HEK293 (cell line): ENCODE results near the gene CCDC117.

ENCODE experiments used
- CTCF ChIA-PET: fragments of 350-600 bp; formaldehyde crosslinking; extraction: SDS; loops from one replicate; lab custom pipeline; 2021; ENCODE audit warnings: antibody characterized with exemption; lab: Yijun Ruan, JAX
- POLR2A ChIA-PET: fragments of 300-600 bp; formaldehyde crosslinking; extraction: SDS; loops from one replicate; lab custom pipeline; 2020; ENCODE audit warnings: antibody characterized with exemption, inconsistent platforms; lab: Yijun Ruan, JAX
- H3K27ac ChIP-seq: fragments of 200-500 bp; sonication (Bioruptor generic); 2 replicates; pipeline ENCODE4 v1.5.1; 2014; ENCODE audit warnings: low read depth, low read length, control low read depth, inconsistent platforms; ENCODE audit errors: extremely low read depth
- H3K36me3 ChIP-seq, 2 experiments: fragments of 200-500 bp in 1 of 2; sonication (Bioruptor generic) in 1 of 2; 1 replicate in 1 of 2; 2 replicates in 1 of 2; pipeline ENCODE4 v1.5.1; 2014 to 2017; ENCODE audit warnings: inconsistent platforms in 2 of 2, low read length in 2 of 2; ENCODE audit not compliant: control insufficient read depth in 2 of 2, insufficient read depth in 1 of 2
- H3K4me1 ChIP-seq: fragments of 200-500 bp; sonication (Bioruptor generic); 2 replicates; pipeline ENCODE4 v1.5.1; 2014; ENCODE audit warnings: mild to moderate bottlenecking, low read length, inconsistent platforms; ENCODE audit not compliant: control insufficient read depth, insufficient read depth
- H3K4me3 ChIP-seq: 2 replicates; pipeline ENCODE4 v1.5.1; 2011; ENCODE audit warnings: low read depth, mild to moderate bottlenecking, control low read depth, low read length, moderate library complexity
- H3K9me3 ChIP-seq: fragments of 200-500 bp; sonication (Bioruptor generic); 2 replicates; pipeline ENCODE4 v1.5.1; 2014; ENCODE audit warnings: low read depth, low read length, inconsistent platforms; ENCODE audit not compliant: control insufficient read depth, insufficient read depth
- KLF1 ChIP-seq: fragments of 450-650 bp; formaldehyde crosslinking; IDR thresholded peaks from 2 replicates; pipeline ENCODE4 v1.5.1; 2016; ENCODE audit warnings: missing biosample characterization, missing genetic modification characterization
- MZF1 ChIP-seq: fragments of 450-650 bp; formaldehyde crosslinking; IDR thresholded peaks from 2 replicates; pipeline ENCODE4 v1.5.1; 2017; ENCODE audit warnings: missing biosample characterization, missing genetic modification characterization, borderline replicate concordance
- SP2 ChIP-seq: fragments of 450-650 bp; formaldehyde crosslinking; IDR thresholded peaks from 2 replicates; pipeline ENCODE4 v1.5.1; 2016; ENCODE audit warnings: missing biosample characterization, missing genetic modification characterization
- TCF7L2 ChIP-seq: IDR thresholded peaks from 2 replicates; pipeline ENCODE4 v1.6.1; 2011; ENCODE audit warnings: low read depth, mild to moderate bottlenecking, inconsistent platforms, low read length, moderate library complexity, borderline replicate concordance
- TRIM28 ChIP-seq: IDR thresholded peaks from 2 replicates; pipeline ENCODE4 v1.6.1; 2011; ENCODE audit warnings: low read length, control low read depth, borderline replicate concordance
- ZNF16 ChIP-seq: fragments of 450-650 bp; formaldehyde crosslinking; IDR thresholded peaks from 2 replicates; pipeline ENCODE4 v1.5.1; 2016; ENCODE audit warnings: low read depth, missing biosample characterization, missing genetic modification characterization
- ZNF169 ChIP-seq: fragments of 450-650 bp; formaldehyde crosslinking; IDR thresholded peaks from 2 replicates; pipeline ENCODE4 v1.5.1; 2016; ENCODE audit warnings: missing biosample characterization, missing genetic modification characterization
- ZNF175 ChIP-seq: fragments of 450-650 bp; formaldehyde crosslinking; IDR thresholded peaks from 2 replicates; pipeline ENCODE4 v1.5.1; 2016; ENCODE audit warnings: missing biosample characterization, missing genetic modification characterization
- ZNF239 ChIP-seq: fragments of 450-650 bp; formaldehyde crosslinking; IDR thresholded peaks from 2 replicates; pipeline ENCODE4 v1.5.1; 2016; ENCODE audit warnings: missing biosample characterization, missing genetic modification characterization
- ZNF302 ChIP-seq: fragments of 450-650 bp; formaldehyde crosslinking; IDR thresholded peaks from 2 replicates; pipeline ENCODE4 v1.5.1; 2016; ENCODE audit warnings: missing biosample characterization, missing genetic modification characterization, low read depth
- ZNF341 ChIP-seq: fragments of 450-650 bp; formaldehyde crosslinking; IDR thresholded peaks from 2 replicates; pipeline ENCODE4; 2016; ENCODE audit warnings: low read depth, missing biosample characterization, missing genetic modification characterization
- ZNF529 ChIP-seq: fragments of 450-650 bp; formaldehyde crosslinking; IDR thresholded peaks from 2 replicates; pipeline ENCODE4 v1.5.1; 2017; ENCODE audit warnings: missing genetic modification characterization, missing biosample characterization; ENCODE audit not compliant: insufficient replicate concordance
- ZNF596 ChIP-seq: fragments of 450-650 bp; IDR thresholded peaks from 2 replicates; pipeline ENCODE4 v1.5.0; 2018; ENCODE audit warnings: missing biosample characterization, mild to moderate bottlenecking, missing genetic modification characterization, moderate library complexity
- ZNF664 ChIP-seq: fragments of 450-650 bp; formaldehyde crosslinking; IDR thresholded peaks from 2 replicates; pipeline ENCODE4 v1.5.1; 2016; ENCODE audit warnings: missing biosample characterization, missing genetic modification characterization
- ZNF670 ChIP-seq: fragments of 450-650 bp; formaldehyde crosslinking; IDR thresholded peaks from 2 replicates; pipeline ENCODE4 v1.5.1; 2016; ENCODE audit warnings: missing biosample characterization, missing genetic modification characterization, low read depth
- TF ChIP-seq, protein P1 (sequence below): fragments of 450-650 bp; formaldehyde crosslinking; IDR thresholded peaks from 2 replicates; pipeline ENCODE4 v1.5.1; 2017; ENCODE audit warnings: missing biosample characterization, missing genetic modification characterization

Gene CCDC117

DNA sequence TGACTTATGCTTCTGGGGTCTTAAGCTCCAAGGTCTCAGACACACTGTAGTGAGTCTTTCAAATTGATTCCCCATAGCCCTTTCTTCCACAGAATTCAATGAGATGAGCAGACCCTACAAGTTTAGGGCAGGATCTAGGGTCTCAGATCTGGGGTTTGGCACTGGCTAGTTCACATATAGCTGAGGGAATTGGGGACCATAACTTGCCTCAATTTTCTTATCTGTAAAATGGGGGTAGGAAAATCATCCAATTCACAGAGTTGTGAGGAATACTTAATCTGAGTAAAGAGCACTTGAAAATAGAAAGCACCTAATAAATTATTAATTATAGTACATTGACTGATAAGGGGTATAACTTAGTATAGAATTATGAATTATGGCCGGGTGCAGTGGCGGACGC, 5.9 kb upstream of the CCDC117 start (continued):
- TF ChIP-seq KLF1 (tag by site-specific recombination) (no peak), ZNF529 (no peak), ZNF169 (tag by site-specific recombination) (no peak), ZNF239 (tag by site-specific recombination) (no peak), ZNF341 (tag by site-specific recombination) (no peak), ZNF302 (tag by site-specific recombination) (no peak)

- Histone ChIP-seq H3K9me3 (no peaks in the 10 kb centered on the region), H3K36me3 (no peaks in the 10 kb centered on the region; a peak in 1 of 3 replicates), H3K4me3 (no peak overlapping the region), H3K27ac (no peak overlapping the region), H3K4me1 (no peaks in the 10 kb centered on the region)
- POLR2A ChIA-PET = no interaction called here
- CTCF ChIA-PET = interaction anchor here (0.7 to 1.6 kb wide), 2 partner anchors 61 to 821 kb away, joined by 3 to 5 read pairs; no protein-coding TSS in a partner anchor
- TF ChIP-seq SP2 = 0 out of 2 replicates have a peak, but pooled peaks have one; percentile 16
- no peak for TF ChIP-seq MZF1 (tag by site-specific recombination)
These were observed 3.6 kb upstream of the CCDC117 start for GRCh38 chr22:28768701-28769393.

GRCh38 chr22:28769394-28770085, 3.0 kb upstream of the CCDC117 start:
- no peaks in the 10 kb centered on the region for H3K9me3 ChIP-seq
- POLR2A ChIA-PET = interaction anchor here (0.6 kb wide), 1 partner anchor 13 kb away, joined by 3 read pairs; no protein-coding TSS in a partner anchor
- CTCF ChIA-PET = interaction anchor here (1.6 kb wide), 1 partner anchor 60 kb away, joined by 5 read pairs; no protein-coding TSS in a partner anchor
- no peaks in the 10 kb centered on the region for H3K4me1 ChIP-seq
- H3K27ac ChIP-seq = no peak overlapping the region
- H3K36me3 ChIP-seq = peaks cover 3 to 6% of the 10 kb centered on the region in 2 experiments
- H3K4me3 ChIP-seq = no peak overlapping the region
- TF ChIP-seq ZNF175 (tag by site-specific recombination) (no peak), ZNF670 (tag by site-specific recombination) (no peak)

DNA sequence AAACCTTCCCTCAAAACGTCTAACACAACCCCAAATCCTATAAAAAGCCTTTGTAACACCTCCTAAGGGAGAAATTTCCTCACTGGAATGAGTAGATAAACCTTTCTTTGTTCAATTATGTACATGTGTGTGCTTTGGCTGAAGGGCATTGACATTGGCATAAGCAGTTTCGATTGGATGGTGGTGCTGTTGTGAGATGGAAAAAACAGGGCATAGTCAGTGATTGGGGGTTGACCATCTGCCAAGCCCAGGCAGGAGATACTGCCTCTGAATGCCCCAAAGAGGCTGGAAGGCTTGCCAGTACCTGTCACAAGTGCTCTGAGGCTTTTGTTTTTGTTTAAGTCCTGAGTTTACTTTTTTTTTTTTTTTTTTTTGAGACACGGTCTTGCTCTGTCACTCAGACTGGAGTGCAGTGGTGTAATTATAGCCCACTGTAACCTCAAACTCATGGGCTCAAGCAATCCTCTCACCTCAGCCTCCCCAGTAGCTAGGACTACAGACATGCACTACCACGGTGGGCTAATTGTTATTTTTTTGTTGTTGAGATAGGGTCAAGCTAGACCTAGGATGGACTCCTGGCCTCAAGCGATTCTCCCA, 1.2 kb upstream of the CCDC117 start:
- POLR2A ChIA-PET = interaction anchor here (2.6 kb wide), 1 partner anchor 10 kb away, joined by 10 read pairs; no protein-coding TSS in a partner anchor
- peaks cover 21% of the 10 kb centered on the region in 2 experiments for H3K36me3 ChIP-seq
- H3K27ac ChIP-seq = no peak overlapping the region
- H3K4me3 ChIP-seq = no peak overlapping the region
- TF ChIP-seq TRIM28 = no peak
- TF ChIP-seq, protein P1, sequence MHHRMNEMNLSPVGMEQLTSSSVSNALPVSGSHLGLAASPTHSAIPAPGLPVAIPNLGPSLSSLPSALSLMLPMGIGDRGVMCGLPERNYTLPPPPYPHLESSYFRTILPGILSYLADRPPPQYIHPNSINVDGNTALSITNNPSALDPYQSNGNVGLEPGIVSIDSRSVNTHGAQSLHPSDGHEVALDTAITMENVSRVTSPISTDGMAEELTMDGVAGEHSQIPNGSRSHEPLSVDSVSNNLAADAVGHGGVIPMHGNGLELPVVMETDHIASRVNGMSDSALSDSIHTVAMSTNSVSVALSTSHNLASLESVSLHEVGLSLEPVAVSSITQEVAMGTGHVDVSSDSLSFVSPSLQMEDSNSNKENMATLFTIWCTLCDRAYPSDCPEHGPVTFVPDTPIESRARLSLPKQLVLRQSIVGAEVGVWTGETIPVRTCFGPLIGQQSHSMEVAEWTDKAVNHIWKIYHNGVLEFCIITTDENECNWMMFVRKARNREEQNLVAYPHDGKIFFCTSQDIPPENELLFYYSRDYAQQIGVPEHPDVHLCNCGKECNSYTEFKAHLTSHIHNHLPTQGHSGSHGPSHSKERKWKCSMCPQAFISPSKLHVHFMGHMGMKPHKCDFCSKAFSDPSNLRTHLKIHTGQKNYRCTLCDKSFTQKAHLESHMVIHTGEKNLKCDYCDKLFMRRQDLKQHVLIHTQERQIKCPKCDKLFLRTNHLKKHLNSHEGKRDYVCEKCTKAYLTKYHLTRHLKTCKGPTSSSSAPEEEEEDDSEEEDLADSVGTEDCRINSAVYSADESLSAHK (tag by site-specific recombination) = no peak
- TF ChIP-seq ZNF16 (tag by site-specific recombination) = no peak
- TF ChIP-seq ZNF664 = no peak
- TF ChIP-seq ZNF596 = no peak
- TF ChIP-seq TCF7L2 = no peak
- no peak for TF ChIP-seq ZNF341 (tag by site-specific recombination)
- CTCF ChIA-PET = interaction anchor here (0.7 kb wide), 1 partner anchor 356 kb away, joined by 3 read pairs; no protein-coding TSS in a partner anchor
- no peaks in the 10 kb centered on the region for H3K4me1 ChIP-seq
- no peaks in the 10 kb centered on the region for H3K9me3 ChIP-seq
